Measurements from ENCODE around the gene TCL1B.

GRCh38 chr14:95679998-95680735, 6.1 kb upstream of the TCL1B start:
- TF ChIP-seq CREB5 (CRISPR knock-in tag; IDR thresholded peaks at IDR 0.05; ENCODE audit: low read depth) (no peak), ZFP30 (CRISPR knock-in tag; IDR thresholded peaks at IDR 0.05) (no peak), RARB (CRISPR knock-in tag; IDR thresholded peaks at IDR 0.05) (no peak), ARNTL (CRISPR knock-in tag; IDR thresholded peaks at IDR 0.05; ENCODE audit: borderline replicate concordance, low read depth) (no peak), PATZ1 (CRISPR knock-in tag; IDR thresholded peaks at IDR 0.05; ENCODE audit: borderline replicate concordance) (no peak)

All from SK-N-SH treated with all-trans-retinoic acid at 6 μM for 48 hours (cell line).